T follicular helper cell (primary cell): ENCODE data around the gene TPCN2.
"Not testable (repeated sequence)": the region's sequence is repeated elsewhere in the genome, so short reads cannot be mapped to it uniquely, and the experiment has no call there.

Experiments used
- DNase-seq: peaks from one replicate; pipeline ENCODE4 v3.0.0-alpha.2; 2020; ENCODE audit warnings: low read depth

Gene TPCN2

GRCh38 chr11:69075421-69076128 lies 26.8 kb downstream of the TPCN2 start:
- DNase-seq = no peak

DNA sequence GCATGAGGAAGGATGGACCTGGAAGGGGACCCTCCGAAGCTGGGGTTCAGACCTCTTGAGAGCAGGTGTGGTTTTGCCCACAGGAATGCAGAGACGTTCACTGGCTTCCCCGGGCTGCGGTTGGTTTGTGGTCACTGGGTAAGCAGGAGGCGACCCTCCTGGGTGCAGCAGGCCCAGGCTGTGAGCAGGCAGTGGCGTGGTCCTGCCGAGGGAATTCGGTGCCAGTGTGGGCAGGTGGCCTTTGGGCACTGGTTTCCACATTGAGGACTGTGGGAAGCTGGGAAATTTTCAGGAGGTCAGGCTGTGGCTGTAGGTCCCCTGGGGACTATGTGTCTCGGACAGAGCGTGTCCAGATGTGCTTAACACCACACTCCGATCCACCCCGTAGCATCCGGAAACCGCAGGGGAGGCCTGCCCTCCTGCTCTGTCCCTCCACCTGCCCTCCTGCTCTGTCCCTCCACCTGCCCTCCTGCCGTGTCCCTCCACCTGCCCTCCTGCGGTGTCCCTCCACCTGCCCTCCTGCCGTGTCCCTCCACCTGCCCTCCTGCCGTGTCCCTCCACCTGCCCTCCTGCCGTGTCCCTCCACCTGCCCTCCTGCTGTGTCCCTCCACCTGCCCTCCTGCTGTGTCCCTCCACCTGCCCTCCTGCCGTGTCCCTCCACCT lies 27.5 kb downstream of the TPCN2 start:
- DNase-seq = no peak

GRCh38 chr11:69076977-69077376 lies 28.2 kb downstream of the TPCN2 start:
- not testable (repeated sequence) for DNase-seq

DNA sequence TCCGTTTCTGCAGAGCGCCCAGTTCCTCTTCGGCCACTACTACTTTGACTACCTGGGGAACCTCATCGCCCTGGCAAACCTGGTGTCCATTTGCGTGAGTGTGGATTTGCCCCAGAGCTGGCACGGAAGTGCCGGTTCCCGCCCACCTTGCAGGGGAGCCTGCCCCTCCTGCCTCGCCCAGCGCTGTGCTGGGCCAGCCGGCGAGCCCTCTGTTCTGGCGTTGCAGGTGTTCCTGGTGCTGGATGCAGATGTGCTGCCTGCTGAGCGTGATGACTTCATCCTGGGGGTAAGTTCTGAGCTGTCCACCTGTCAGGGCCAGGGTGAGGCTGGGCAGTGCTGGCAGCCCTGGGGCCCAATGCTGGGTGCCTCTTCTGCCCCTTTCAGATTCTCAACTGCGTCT lies 29.8 kb downstream of the TPCN2 start:
- DNase-seq = no peak

DNA sequence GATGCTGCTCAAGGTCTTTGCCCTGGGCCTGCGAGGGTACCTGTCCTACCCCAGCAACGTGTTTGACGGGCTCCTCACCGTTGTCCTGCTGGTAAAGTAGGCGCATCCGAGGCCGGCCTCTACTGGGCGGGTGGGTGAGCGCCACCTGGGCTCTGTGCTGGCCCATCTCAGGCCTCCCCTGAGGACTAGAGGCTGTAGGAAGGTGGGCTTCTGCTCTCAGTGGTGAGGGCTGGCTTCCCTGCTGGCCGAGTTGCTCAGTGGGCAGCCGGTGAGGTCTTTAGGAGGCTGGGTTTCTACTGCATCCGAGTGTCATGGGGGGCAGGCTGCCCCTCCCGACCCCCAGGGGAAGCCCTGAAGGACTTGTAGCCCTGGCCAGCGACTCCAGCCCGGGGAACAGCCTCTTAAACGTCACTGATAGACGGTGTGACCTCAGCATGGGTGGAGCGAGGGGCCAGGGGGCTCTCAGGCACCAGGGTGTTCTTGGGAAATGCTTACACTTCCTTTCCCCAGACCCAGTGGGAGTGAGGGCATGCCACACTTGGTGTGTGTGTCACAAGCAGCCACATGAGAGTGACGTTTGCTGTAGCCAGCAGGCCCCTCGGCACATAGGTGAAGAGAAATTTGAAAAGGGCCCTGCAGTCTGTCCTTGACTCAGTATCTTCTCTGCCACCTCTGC lies 30.3 kb downstream of the TPCN2 start:
- no peak for DNase-seq

- DNase-seq = no peak
These were observed 31.0 kb downstream of the TPCN2 start for GRCh38 chr11:69079661-69080256.

- no peak for DNase-seq
These were observed 31.7 kb downstream of the TPCN2 start for GRCh38 chr11:69080257-69080995.

- DNase-seq = no peak
These were observed 32.4 kb downstream of the TPCN2 start for GRCh38 chr11:69081180-69081579.

DNA sequence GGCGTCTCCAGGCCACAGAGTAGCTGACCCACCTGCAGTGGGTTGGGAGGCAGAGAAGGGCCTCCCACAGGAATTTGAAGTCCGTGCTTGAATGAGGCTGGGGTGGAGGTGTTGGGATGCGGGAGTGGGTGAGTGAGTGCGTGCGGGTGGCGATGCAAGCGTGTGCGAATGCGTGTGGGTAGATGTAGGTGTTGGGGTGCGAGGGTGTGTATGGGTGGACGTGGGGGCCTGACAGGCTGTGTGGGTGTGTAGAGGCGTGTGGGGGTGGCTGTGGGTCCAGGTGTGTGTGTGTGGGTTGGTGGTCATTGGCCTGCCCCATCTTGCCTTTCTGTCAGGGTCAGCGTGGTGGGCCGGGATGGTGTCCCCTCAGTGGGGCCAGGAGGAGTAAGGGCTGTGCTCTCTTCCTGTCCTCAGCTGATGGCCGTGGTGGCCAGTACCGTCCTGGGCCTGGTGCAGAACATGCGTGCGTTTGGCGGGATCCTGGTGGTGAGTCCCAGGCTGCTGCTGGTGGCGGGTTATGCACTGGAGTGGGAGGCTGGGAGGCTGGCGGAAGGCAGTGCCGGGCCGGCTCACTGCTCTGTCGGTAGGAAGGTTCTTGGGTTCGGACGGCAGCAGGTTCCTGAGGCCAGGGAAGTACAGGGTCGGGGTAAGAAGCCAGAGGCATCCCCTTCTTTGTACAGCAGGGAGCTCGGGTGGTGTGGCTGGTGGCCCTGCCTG lies 35.0 kb downstream of the TPCN2 start:
- DNase-seq = no peak

GRCh38 chr11:69084371-69084770 lies 35.6 kb downstream of the TPCN2 start:
- no peak for DNase-seq

DNA sequence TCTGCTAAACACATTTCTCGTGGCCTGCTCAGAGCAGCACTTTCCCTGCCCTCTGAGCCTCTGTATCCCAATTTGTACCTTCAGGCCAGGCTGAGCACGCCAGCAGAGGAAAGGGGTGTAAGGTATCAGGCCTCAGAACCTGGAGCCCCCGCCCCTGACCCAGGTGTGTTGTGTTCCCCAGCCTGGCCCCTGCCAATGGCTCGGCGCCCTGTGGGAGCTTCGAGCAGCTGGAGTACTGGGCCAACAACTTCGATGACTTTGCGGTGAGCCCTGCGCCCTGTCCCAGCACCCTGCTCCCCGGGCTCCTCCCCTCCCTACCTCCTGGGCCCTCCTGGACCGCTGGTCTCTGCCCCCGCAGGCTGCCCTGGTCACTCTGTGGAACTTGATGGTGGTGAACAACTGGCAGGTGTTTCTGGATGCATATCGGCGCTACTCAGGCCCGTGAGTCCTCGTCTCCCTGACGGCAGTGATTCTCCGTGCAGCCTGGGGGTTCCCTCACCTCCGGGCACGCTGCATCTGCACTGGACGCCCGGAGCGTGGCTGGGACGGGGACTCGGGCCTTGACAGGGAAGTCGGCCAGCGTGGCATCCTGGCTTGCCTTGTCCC lies 36.9 kb downstream of the TPCN2 start:
- no peak for DNase-seq

DNA sequence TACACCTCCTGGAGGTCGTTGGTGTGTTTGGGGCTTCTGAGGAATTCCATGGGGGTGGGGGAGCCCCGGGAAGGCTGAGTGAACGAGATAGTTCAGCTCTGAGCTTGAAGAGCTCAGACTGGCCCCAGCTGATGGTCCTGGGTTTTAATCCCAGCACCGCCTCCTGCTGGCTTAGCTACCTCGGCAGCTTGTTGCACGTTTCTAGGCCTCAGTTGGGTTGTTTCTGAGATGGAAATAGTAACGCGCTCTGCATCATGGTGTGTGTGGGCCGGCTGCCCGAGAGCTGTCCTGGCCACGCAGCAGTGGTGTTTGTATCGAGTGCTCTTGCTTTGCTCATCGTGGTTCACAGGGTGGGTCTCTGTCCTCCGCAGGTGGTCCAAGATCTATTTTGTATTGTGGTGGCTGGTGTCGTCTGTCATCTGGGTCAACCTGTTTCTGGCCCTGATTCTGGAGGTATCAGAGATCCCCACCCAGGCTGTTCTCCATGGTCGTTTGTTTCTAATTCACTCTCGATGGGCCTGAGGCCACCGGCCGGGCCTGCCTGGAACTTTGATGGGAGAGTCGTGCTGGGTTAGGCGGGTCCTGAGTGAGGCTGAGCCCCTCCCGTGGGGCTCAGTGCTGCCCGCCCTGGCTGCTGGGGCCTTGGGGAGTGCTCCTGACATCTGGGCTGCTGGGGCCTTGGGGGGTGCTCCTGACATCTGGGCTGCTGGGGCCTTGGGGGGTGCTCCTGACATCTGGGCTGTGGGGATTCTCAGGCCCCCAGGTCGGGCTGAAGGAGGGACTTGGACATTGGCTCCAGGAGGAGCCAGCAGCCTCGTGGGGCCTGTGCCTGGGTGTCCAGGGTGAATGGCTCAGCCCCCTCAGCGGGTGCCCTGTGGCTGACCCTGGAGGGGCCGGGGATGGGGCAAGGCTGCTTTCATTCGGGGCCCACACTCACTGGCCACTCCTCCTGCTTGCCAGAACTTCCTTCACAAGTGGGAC lies 37.7 kb downstream of the TPCN2 start:
- no peak for DNase-seq

GRCh38 chr11:69087133-69087524 lies 38.4 kb downstream of the TPCN2 start:
- DNase-seq = no peak

- DNase-seq = no peak
These were observed 39.1 kb downstream of the TPCN2 start for GRCh38 chr11:69087811-69088210.

- peak; percentile 33 for DNase-seq
These were observed 40.0 kb downstream of the TPCN2 start for GRCh38 chr11:69088676-69089146.

- DNase-seq = no peak
These were observed 40.5 kb downstream of the TPCN2 start for GRCh38 chr11:69089258-69089657.

GRCh38 chr11:69091638-69092165 lies 43.0 kb downstream of the TPCN2 start:
- DNase-seq = no peak

DNA sequence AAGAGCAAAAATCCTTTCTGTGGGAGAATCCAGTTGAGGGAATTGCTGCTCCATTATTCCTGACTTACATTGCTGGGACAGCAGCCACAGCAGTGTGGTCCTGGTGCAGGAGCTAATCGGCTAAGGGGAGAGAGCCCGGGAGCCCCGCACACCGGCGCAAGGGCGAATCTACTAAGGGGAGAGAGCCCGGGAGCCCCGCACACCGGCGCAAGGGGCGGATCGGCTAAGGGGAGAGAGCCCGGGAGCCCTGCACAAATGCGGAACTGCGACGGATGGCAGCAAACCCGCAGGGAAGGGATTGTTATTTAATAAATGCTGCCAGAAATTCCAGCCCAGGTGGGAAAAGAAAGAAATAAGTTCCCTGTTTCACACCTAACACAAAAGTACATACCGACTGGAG lies 43.5 kb downstream of the TPCN2 start:
- DNase-seq = no peak

DNA sequence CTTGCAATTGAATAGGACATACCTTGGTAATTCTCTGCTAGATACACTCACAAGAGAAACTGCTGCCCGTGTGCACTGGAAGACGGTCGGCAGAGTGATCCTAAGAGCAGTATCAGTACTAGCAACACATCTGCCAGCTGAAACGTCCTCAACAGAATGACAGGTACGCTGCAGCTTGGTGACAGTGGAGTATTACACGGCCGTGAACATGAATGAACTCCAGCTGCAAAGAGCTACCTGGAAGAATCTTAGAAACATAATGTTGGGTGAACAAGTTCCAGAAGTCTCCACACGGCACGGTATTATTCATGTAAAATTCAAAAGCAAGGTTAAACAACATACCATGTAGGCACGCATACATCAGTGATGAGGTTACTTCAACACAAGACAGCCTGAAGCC lies 44.4 kb downstream of the TPCN2 start:
- no peak for DNase-seq
